Mammary epithelial cell (primary cell): Measurements from ENCODE around the gene KIF6.

ENCODE experiments used
- CTCF ChIP-seq, 2 donors: IDR thresholded peaks in 1 of 2; conservative IDR thresholded peaks in 1 of 2; 2 replicates each; pipeline ENCODE4 v1.5.1; 2011 to 2012; ENCODE audit warnings: inconsistent platforms in 2 of 2, low read length in 2 of 2, mild to moderate bottlenecking in 2 of 2, control low read depth in 1 of 2, low read depth in 1 of 2; ENCODE audit not compliant: insufficient read depth in 1 of 2; ENCODE audit errors: extremely low read depth in 1 of 2
- EZH2 ChIP-seq: IDR thresholded peaks from 2 replicates; pipeline ENCODE4 v1.6.1; 2012; ENCODE audit warnings: low read length, inconsistent platforms, borderline replicate concordance

- TF ChIP-seq CTCF (conservative IDR thresholded peaks at IDR 0.05 in 1 of 2, IDR thresholded peaks at IDR 0.05 in 1 of 2; ENCODE audit: extremely low read depth in 1 of 2, insufficient read depth in 1 of 2, low read depth in 1 of 2, low read length in 2 of 2) (no peak), EZH2 (no peak)
These were observed 321.9 kb downstream of the KIF6 start for GRCh38 chr6:39403304-39403703.
